Lower lobe of right lung (tissue), 2 donors: ENCODE data around the gene MSH4. TPM values are rescaled to one million over a fixed set of nuclear protein-coding genes. Genes with fewer than 3 reads are reported as not detected.

Experiments used
- ATAC-seq, 2 donors: fragments of 200-7000 bp; cut with Tn5 transposase; one replicate each; pipeline ENCODE4 v1.9.1; 2020 to 2022; ENCODE audit warnings: mild to moderate bottlenecking in 2 of 2, moderate library complexity in 2 of 2
- DNase-seq: peaks from one replicate; pipeline ENCODE4 v3.0.0-alpha.2; 2020
- H3K27ac ChIP-seq: fragments of 200-600 bp; one replicate; pipeline ENCODE4 v1.8.0; 2022
- H3K27me3 ChIP-seq: fragments of 200-600 bp; one replicate; pipeline ENCODE4 v1.8.0; 2022; ENCODE audit warnings: low read depth
- H3K36me3 ChIP-seq: fragments of 200-600 bp; one replicate; pipeline ENCODE4 v1.8.0; 2022; ENCODE audit warnings: mild to moderate bottlenecking
- H3K4me1 ChIP-seq: fragments of 200-600 bp; one replicate; pipeline ENCODE4 v1.8.0; 2022
- H3K4me3 ChIP-seq: fragments of 200-600 bp; one replicate; pipeline ENCODE4 v1.8.0; 2022; ENCODE audit warnings: mild to moderate bottlenecking
- H3K9me3 ChIP-seq: fragments of 200-600 bp; one replicate; pipeline ENCODE4 v1.8.0; 2022
- CTCF ChIP-seq: fragments of 200-600 bp; IDR thresholded peaks from one replicate; pipeline ENCODE4 v1.8.0; 2022; ENCODE audit warnings: antibody characterized with exemption, mild to moderate bottlenecking
- intact Hi-C: fragments of 100-400 bp; cut with DNase I; formaldehyde crosslinking; loops from one replicate; pipeline ENCODE4 v1.11.0; 2022
- total RNA-seq: library from RNA; stranded (reverse); fragmentation: NEBNext Ultra II Directional; extraction: Animal tissue kit (Norgen Biotek cat#: 25700); gene quantifications from one replicate; pipeline ENCODE4 v1.2.1, GENCODE V29; 2021
- donor health status: DM: no; HTN: yes; CAD: no; lungs with severe emphysema.

MSH4 gene
- total RNA-seq, 1 donor from 2014 or later = 0.65 TPM

GRCh38 chr1:75953461-75953860 lies 156.8 kb downstream of the MSH4 start:
- Histone ChIP-seq H3K9me3 (no peaks in the 10 kb centered on the region), H3K27ac (no peak overlapping the region), H3K4me3 (no peak overlapping the region), H3K27me3 (no peaks in the 10 kb centered on the region), H3K4me1 (no peaks in the 10 kb centered on the region), H3K36me3 (no peaks in the 10 kb centered on the region)
- no peak for DNase-seq
- ATAC-seq = no peak
- intact Hi-C loops = no loop called here
- no peak for TF ChIP-seq CTCF

- Histone ChIP-seq H3K36me3 (no peaks in the 10 kb centered on the region), H3K4me3 (no peak overlapping the region), H3K27me3 (no peaks in the 10 kb centered on the region), H3K4me1 (no peaks in the 10 kb centered on the region), H3K27ac (no peak overlapping the region), H3K9me3 (no peaks in the 10 kb centered on the region)
- no peak for TF ChIP-seq CTCF
- DNase-seq (no peak), ATAC-seq (no peak)
- intact Hi-C loops = no loop called here
Observed at GRCh38 chr1:75954586-75954985, 157.9 kb downstream of the MSH4 start.

Other genes starting within 250 kb of the MSH4 start
- gene SLC44A5, start 185.8 kb upstream of the MSH4 start, total RNA-seq = 0.47 TPM
- 43.1 TPM for gene ACADM, start 72.2 kb upstream of the MSH4 start, total RNA-seq
- 82.5 TPM for gene RABGGTB, start 10.6 kb upstream of the MSH4 start, total RNA-seq
- gene ASB17, start 135.5 kb downstream of the MSH4 start, total RNA-seq = not detected